ENCODE data around the gene FGF23. TPM values are rescaled to one million over a fixed set of nuclear protein-coding genes. Genes with fewer than 3 reads are reported as not detected.

FGF23 gene
- total RNA-seq, 2 experiments from 2014 or later = not detected

DNA sequence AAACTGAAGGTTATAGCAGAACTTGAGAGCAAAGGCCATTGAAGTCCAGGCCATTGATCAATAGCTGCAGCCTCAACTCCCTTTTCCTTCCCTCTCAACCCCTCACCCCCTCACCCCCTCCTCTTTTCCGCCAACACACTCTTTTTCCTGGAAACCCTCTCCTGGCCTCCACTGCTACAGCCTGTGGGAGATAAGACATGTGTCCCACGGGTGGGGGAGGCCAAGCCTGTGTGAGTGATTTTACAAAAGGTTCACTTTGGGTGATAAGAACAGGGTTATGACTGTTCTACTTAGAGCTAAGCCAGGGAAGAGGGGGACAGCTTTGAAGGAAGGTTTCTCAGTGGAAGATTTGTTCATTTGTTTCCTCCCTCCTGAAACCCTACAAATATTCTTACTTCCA, 9.2 kb upstream of the FGF23 start:
- H3K4me3 ChIP-seq (ENCODE audit: low read length) = no peak overlapping the region
- TF ChIP-seq CTCF (IDR thresholded peaks at IDR 0.05) = no peak
- ChIA-PET POLR2A (no interaction called here), CTCF (no interaction called here)
- peaks cover 3% of the 10 kb centered on the region in 2 experiments for H3K27me3 ChIP-seq (ENCODE audit: control insufficient read depth in 1 of 2, insufficient read depth in 2 of 2, low read length in 2 of 2)
- no peak overlapping the region for H3K27ac ChIP-seq (ENCODE audit: low read depth in 1 of 2, low read length in 2 of 2)
- H3K4me1 ChIP-seq (ENCODE audit: insufficient read depth, low read length) = no peaks in the 10 kb centered on the region
- H3K4me1 Mint-ChIP-seq (ENCODE audit: low read depth) = no peaks in the 10 kb centered on the region
- no peak overlapping the region for H3K27ac Mint-ChIP-seq
- ATAC-seq (ENCODE audit: poor library complexity) (no peak), DNase-seq (no peak)
- H3K27me3 Mint-ChIP-seq = peaks cover 23% of the 10 kb centered on the region
- intact Hi-C loops (cut with DNase I, micrococcal nuclease) = no loop called here
- no peaks in the 10 kb centered on the region for H3K36me3 Mint-ChIP-seq (ENCODE audit: low read depth)
- no peak overlapping the region for H3K4me3 Mint-ChIP-seq
- no peaks in the 10 kb centered on the region for H3K9me3 Mint-ChIP-seq
- H3K9me3 ChIP-seq (ENCODE audit: control insufficient read depth in 1 of 2, insufficient read depth in 1 of 2, low read length in 2 of 2) = no peaks in the 10 kb centered on the region
- H3K36me3 ChIP-seq (ENCODE audit: insufficient read depth, low read length) = no peaks in the 10 kb centered on the region

- no peak for TF ChIP-seq CTCF (IDR thresholded peaks at IDR 0.05)
- Histone ChIP-seq H3K4me1 (ENCODE audit: insufficient read depth, low read length) (no peaks in the 10 kb centered on the region), H3K9me3 (ENCODE audit: control insufficient read depth in 1 of 2, insufficient read depth in 1 of 2, low read length in 2 of 2) (no peaks in the 10 kb centered on the region), H3K27ac (ENCODE audit: low read depth in 1 of 2, low read length in 2 of 2) (no peak overlapping the region), H3K36me3 (ENCODE audit: insufficient read depth, low read length) (no peaks in the 10 kb centered on the region), H3K27me3 (ENCODE audit: control insufficient read depth in 1 of 2, insufficient read depth in 2 of 2, low read length in 2 of 2) (peaks cover under 1 to 3% of the 10 kb centered on the region in 2 experiments), H3K4me3 (ENCODE audit: low read length) (no peak overlapping the region)
- DNase-seq (no peak), ATAC-seq (ENCODE audit: poor library complexity) (no peak)
- Mint-ChIP-seq H3K27me3 (peaks cover 21% of the 10 kb centered on the region), H3K9me3 (no peaks in the 10 kb centered on the region), H3K4me3 (no peak overlapping the region), H3K4me1 (ENCODE audit: low read depth) (no peaks in the 10 kb centered on the region), H3K36me3 (ENCODE audit: low read depth) (no peaks in the 10 kb centered on the region), H3K27ac (no peak overlapping the region)
- CTCF ChIA-PET = no interaction called here
- POLR2A ChIA-PET = no interaction called here
- intact Hi-C loops (cut with DNase I, micrococcal nuclease) = no loop called here
These were observed 8.5 kb upstream of the FGF23 start for GRCh38 chr12:4388032-4388431.

DNA sequence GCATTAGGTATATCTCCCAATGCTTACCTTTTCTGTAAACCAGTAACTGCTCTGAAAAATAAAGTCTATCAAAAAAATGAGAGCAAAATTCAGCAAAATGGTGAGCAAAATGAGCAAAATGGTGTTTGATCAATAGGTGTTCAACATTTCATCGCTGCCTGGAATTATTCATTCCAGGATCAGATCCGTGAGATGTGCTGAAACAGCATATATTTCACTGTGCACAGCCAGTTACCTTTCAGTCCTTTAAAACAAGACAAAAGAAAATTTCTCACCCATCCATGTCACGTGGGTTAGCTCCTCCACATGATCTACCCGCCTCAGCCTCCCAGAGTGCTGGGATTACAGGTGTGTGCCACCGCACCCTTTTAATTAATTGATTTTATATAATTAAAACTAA, 8.1 kb upstream of the FGF23 start:
- ATAC-seq (ENCODE audit: poor library complexity) (no peak), DNase-seq (no peak)
- intact Hi-C loops (cut with DNase I, micrococcal nuclease) = no loop called here
- no peaks in the 10 kb centered on the region for H3K4me1 Mint-ChIP-seq (ENCODE audit: low read depth)
- ChIA-PET CTCF (no interaction called here), POLR2A (no interaction called here)
- Histone ChIP-seq H3K9me3 (ENCODE audit: control insufficient read depth in 1 of 2, insufficient read depth in 1 of 2, low read length in 2 of 2) (no peaks in the 10 kb centered on the region), H3K4me1 (ENCODE audit: insufficient read depth, low read length) (no peaks in the 10 kb centered on the region), H3K27ac (ENCODE audit: low read depth in 1 of 2, low read length in 2 of 2) (no peak overlapping the region), H3K27me3 (ENCODE audit: control insufficient read depth in 1 of 2, insufficient read depth in 2 of 2, low read length in 2 of 2) (peaks cover 0 to 4% of the 10 kb centered on the region in 2 experiments), H3K4me3 (ENCODE audit: low read length) (no peak overlapping the region), H3K36me3 (ENCODE audit: insufficient read depth, low read length) (no peaks in the 10 kb centered on the region)
- no peak for TF ChIP-seq CTCF (IDR thresholded peaks at IDR 0.05)
- H3K36me3 Mint-ChIP-seq (ENCODE audit: low read depth) = no peaks in the 10 kb centered on the region
- H3K27me3 Mint-ChIP-seq = peaks cover 21% of the 10 kb centered on the region
- H3K4me3 Mint-ChIP-seq = no peak overlapping the region
- no peaks in the 10 kb centered on the region for H3K9me3 Mint-ChIP-seq
- H3K27ac Mint-ChIP-seq = no peak overlapping the region

All from CD4-positive, alpha-beta T cell (primary cell).